GM12874 (cell line): Measurements from ENCODE around the gene HEMK1.

Experiments used
- TF ChIP-seq, protein P1 (sequence below): IDR thresholded peaks from 2 replicates; pipeline ENCODE4 v1.5.1; 2011; ENCODE audit warnings: low read depth, mild to moderate bottlenecking, control low read depth, low read length, moderate library complexity; ENCODE audit not compliant: insufficient read depth

The HEMK1 gene

DNA sequence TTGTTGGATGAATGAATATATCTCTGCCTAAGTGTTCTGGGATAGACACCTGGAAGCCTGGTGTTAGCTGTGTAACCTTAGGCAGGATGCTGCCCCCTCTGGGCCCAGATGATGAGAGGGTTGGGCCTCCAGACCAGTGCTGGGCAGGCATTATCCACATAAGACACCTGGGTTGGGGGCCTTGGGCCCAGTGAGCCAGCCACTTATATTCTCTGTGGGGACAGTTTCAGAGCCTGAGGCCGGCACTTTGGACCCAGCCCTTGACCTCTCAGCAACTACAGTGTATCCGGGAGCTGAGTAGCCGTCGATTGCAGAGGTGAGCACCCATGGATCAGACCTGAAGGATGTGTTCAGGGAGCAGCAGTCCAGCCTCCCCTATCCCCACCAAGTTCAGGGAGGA is 2.2 kb downstream of the HEMK1 start:
- TF ChIP-seq, protein P1, sequence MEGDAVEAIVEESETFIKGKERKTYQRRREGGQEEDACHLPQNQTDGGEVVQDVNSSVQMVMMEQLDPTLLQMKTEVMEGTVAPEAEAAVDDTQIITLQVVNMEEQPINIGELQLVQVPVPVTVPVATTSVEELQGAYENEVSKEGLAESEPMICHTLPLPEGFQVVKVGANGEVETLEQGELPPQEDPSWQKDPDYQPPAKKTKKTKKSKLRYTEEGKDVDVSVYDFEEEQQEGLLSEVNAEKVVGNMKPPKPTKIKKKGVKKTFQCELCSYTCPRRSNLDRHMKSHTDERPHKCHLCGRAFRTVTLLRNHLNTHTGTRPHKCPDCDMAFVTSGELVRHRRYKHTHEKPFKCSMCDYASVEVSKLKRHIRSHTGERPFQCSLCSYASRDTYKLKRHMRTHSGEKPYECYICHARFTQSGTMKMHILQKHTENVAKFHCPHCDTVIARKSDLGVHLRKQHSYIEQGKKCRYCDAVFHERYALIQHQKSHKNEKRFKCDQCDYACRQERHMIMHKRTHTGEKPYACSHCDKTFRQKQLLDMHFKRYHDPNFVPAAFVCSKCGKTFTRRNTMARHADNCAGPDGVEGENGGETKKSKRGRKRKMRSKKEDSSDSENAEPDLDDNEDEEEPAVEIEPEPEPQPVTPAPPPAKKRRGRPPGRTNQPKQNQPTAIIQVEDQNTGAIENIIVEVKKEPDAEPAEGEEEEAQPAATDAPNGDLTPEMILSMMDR, result no peak

DNA sequence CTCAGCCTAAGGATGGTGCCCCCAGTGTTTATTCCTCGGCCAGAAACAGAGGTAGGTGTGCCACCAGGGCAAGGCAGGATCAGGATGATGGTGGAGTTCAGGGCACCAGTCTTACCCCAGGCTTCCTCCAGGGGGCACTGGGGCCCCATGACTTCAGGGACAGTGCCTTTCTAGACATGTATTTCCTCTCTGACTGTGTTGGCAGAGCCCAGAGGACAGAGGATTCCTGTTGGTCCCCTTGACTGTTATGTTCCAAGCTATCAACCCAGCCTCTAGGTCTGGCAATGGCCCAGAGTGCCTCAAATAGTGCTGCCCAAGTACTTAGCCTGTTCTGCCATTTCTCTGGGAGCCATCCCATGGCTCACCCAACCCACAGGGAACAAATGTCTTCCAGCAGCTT is 2.8 kb downstream of the HEMK1 start:
- TF ChIP-seq, protein P1, result peak; percentile 95

DNA sequence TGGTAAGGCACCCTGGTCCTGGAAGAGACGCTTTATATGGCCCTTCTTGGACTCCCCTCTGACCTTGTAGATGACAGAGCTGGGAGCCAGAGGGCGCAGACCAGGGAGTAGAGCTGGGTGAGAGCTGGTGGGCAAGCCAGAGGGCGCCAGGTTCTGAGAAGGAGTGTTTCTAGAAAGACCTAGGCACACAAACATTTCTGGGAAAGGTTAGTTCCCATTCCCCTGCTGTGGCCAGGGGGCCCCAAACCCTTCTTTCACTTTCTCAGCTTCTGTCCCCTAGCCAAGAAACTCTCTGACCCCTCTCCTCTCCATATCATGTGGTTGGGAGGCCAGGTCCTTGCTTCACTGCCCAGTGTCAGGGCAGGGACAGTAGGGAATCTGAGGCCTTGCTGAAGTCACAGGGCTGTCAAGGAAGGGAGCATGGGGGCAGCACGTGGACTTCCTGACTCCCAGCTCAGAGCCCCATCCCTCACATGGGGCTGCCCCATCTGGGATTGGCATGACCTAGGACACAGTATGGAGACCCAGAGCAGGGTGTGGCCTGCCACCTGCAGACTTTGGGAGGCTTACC is 3.6 kb downstream of the HEMK1 start:
- TF ChIP-seq, protein P1, result no peak

DNA sequence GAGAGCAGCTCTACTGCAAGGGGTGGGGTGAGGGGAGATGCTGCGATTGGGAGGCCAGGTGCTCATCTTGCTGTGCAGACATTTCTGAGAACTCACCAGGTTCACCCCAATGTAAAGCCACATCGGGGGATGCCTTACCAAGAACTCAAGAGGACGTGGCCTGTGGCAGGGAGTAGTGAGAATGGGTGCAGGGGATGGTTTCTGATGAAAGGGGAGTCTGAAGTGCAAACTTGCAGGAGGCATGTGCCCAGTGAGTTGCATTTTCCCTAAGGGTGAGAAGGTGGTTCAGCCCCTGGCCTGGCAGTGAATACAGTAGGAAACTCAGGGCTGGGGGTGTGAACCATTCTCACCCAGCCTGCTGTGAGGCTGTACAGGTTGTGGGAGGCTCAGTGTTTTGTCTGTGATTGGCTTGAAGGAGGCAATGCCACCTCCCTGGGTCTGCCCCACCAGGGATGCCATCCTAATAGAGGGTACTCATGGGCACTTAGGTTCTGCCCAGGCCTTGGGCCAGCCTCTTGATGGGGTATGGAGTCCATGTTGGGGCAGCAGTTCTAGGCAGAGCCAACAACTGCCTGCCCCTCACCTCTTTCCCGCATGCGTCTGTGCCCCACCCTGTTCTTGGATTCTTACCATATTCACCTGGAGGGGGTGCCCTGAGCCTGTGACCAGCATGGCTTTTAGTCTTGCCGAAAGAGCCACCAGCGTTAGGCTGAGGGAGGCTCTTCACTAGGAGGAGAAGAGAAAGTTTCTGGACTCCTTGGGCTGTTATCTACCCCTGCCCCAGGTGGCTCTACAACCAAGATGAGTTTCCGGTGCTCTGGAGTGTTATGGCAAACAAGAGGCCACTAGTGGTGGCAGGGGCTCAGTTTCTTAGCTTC is 4.5 kb downstream of the HEMK1 start:
- TF ChIP-seq, protein P1, result no peak

DNA sequence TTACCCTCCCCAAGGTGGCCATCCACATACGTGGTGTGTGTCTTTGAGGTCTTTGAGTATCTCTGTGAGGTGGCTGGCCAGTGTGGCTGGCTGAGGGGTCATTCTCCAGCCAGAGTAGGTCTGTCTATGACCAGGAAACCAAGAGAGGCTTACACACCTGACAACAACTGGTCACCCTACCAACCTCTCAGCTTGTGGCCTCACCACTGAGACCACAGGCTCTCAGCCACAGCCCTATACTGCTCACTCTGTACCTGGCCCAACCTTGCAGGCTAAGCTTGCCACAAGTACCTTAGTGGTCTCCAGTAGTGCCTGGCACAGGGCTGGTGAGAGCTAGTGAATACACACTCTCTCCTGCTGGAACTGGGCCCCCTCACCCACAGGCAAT is 5.1 kb downstream of the HEMK1 start:
- TF ChIP-seq, protein P1, result no peak

DNA sequence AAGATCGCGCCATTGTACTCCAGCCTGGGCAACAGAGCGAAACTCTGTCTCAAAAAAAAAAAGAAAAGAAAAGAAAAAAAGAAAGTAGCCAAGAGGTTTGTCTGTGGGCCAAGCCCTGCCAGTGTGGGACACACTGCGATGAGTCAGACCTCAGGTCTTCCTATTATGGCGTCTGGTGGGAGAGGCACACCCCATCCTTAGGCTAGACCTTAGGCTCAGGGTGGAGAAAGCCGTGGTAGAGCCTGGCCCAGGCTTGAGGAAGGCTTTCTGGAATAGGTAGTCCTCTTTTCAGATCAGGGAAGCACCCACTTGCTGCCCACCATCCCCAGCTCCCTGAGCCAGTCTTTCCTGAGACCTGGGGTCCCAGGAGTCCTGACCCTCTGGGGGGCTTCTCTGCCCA is 6.0 kb downstream of the HEMK1 start:
- TF ChIP-seq, protein P1, result no peak

DNA sequence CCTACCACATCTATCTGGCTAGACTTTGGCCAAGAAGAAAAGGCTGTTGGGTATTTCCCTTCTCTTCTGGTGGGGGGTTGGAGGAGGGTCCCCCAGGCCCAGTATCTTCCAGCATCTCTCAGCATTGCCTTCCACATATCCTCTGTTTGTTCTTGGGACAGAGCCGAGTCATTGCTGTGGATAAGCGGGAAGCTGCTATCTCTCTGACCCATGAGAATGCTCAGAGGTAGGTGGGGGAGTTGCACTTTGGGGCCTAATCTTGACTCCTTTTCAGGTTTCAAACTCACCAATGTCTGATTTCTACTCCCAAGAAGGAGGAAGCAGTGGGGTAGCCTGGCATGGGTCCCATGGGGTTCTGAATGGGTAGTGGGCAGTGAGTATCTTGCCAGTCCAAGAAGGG is 8.0 kb downstream of the HEMK1 start:
- TF ChIP-seq, protein P1, result no peak
